ENCODE data around the gene ARID1B. TPM values are rescaled to one million over a fixed set of nuclear protein-coding genes. Genes with fewer than 3 reads are reported as not detected.

Gene ARID1B
- total RNA-seq, 1 donor from 2014 or later, result 16.3 TPM

GRCh38 chr6:156807795-156808194 lies 30.6 kb downstream of the ARID1B start:
- no peak for DNase-seq (ENCODE audit: low read depth)
- no peaks in the 10 kb centered on the region for H3K36me3 ChIP-seq (ENCODE audit: control insufficient read depth, insufficient read depth, low read length)
- no peak overlapping the region for H3K4me3 ChIP-seq (ENCODE audit: low read depth, low read length)
- H3K27me3 ChIP-seq (ENCODE audit: control insufficient read depth, insufficient read depth, low read length), result no peaks in the 10 kb centered on the region
- TF ChIP-seq CTCF (IDR thresholded peaks at IDR 0.05; ENCODE audit: insufficient read depth, low read length, severe bottlenecking), result no peak
- no peak for FAIRE-seq

- Histone ChIP-seq H3K4me3 (ENCODE audit: low read depth, low read length) (no peak overlapping the region), H3K27me3 (ENCODE audit: control insufficient read depth, insufficient read depth, low read length) (no peaks in the 10 kb centered on the region), H3K36me3 (ENCODE audit: control insufficient read depth, insufficient read depth, low read length) (no peaks in the 10 kb centered on the region)
- FAIRE-seq, result no peak
- no peak for TF ChIP-seq CTCF (IDR thresholded peaks at IDR 0.05; ENCODE audit: insufficient read depth, low read length, severe bottlenecking)
- no peak for DNase-seq (ENCODE audit: low read depth)
Observed at GRCh38 chr6:156808287-156808686, 31.1 kb downstream of the ARID1B start.

GRCh38 chr6:156809034-156809433 lies 31.9 kb downstream of the ARID1B start:
- Histone ChIP-seq H3K36me3 (ENCODE audit: control insufficient read depth, insufficient read depth, low read length) (no peaks in the 10 kb centered on the region), H3K4me3 (ENCODE audit: low read depth, low read length) (no peak overlapping the region), H3K27me3 (ENCODE audit: control insufficient read depth, insufficient read depth, low read length) (no peaks in the 10 kb centered on the region)
- FAIRE-seq (no peak), DNase-seq (ENCODE audit: low read depth) (no peak)
- TF ChIP-seq CTCF (IDR thresholded peaks at IDR 0.05; ENCODE audit: insufficient read depth, low read length, severe bottlenecking), result no peak

GRCh38 chr6:156809446-156810178 lies 32.4 kb downstream of the ARID1B start:
- DNase-seq (ENCODE audit: low read depth), result no peak
- H3K27me3 ChIP-seq (ENCODE audit: control insufficient read depth, insufficient read depth, low read length), result no peaks in the 10 kb centered on the region
- FAIRE-seq, result no peak
- no peaks in the 10 kb centered on the region for H3K36me3 ChIP-seq (ENCODE audit: control insufficient read depth, insufficient read depth, low read length)
- H3K4me3 ChIP-seq (ENCODE audit: low read depth, low read length), result no peak overlapping the region
- TF ChIP-seq CTCF (IDR thresholded peaks at IDR 0.05; ENCODE audit: insufficient read depth, low read length, severe bottlenecking), result no peak

GRCh38 chr6:156814036-156814581 lies 36.9 kb downstream of the ARID1B start:
- no peak for DNase-seq (ENCODE audit: low read depth)
- TF ChIP-seq CTCF (IDR thresholded peaks at IDR 0.05; ENCODE audit: insufficient read depth, low read length, severe bottlenecking), result no peak
- no peak for FAIRE-seq
- H3K27me3 ChIP-seq (ENCODE audit: control insufficient read depth, insufficient read depth, low read length), result no peaks in the 10 kb centered on the region
- H3K4me3 ChIP-seq (ENCODE audit: low read depth, low read length), result no peak overlapping the region
- no peaks in the 10 kb centered on the region for H3K36me3 ChIP-seq (ENCODE audit: control insufficient read depth, insufficient read depth, low read length)
